Measurements from ENCODE around the gene AMFR.

- TF ChIP-seq, protein P1, sequence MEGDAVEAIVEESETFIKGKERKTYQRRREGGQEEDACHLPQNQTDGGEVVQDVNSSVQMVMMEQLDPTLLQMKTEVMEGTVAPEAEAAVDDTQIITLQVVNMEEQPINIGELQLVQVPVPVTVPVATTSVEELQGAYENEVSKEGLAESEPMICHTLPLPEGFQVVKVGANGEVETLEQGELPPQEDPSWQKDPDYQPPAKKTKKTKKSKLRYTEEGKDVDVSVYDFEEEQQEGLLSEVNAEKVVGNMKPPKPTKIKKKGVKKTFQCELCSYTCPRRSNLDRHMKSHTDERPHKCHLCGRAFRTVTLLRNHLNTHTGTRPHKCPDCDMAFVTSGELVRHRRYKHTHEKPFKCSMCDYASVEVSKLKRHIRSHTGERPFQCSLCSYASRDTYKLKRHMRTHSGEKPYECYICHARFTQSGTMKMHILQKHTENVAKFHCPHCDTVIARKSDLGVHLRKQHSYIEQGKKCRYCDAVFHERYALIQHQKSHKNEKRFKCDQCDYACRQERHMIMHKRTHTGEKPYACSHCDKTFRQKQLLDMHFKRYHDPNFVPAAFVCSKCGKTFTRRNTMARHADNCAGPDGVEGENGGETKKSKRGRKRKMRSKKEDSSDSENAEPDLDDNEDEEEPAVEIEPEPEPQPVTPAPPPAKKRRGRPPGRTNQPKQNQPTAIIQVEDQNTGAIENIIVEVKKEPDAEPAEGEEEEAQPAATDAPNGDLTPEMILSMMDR (IDR thresholded peaks at IDR 0.05) = no peak
- no peak for TF ChIP-seq ZFX (IDR thresholded peaks at IDR 0.05; ENCODE audit: borderline replicate concordance)
These were observed 76.3 kb downstream of the AMFR start for GRCh38 chr16:56349086-56349415.

Data from 22Rv1 (cell line).